OCI-LY3 (cell line): ENCODE data around the gene FITM2.

Experiments
- CTCF ChIP-seq: fragments of 200-600, 300-600 bp; sonication (generic); IDR thresholded peaks from 2 replicates; pipeline ENCODE4 v1.5.1; 2014; ENCODE audit warnings: antibody characterized with exemption, low read length, low read depth
- EZH2phosphoT487 ChIP-seq: fragments of 200-600 bp; shearing (Covaris generic); IDR thresholded peaks from 2 replicates; pipeline ENCODE4 v1.6.1; 2018; ENCODE audit warnings: antibody characterized with exemption, mixed run types, low read depth

- peak; percentile 64 for TF ChIP-seq CTCF
- no peak for TF ChIP-seq EZH2phosphoT487
Measured at GRCh38 chr20:44271915-44272663, 38.9 kb downstream of the FITM2 start.
